ENCODE data around the gene CDH5. TPM values are rescaled to one million over a fixed set of nuclear protein-coding genes. Genes with fewer than 3 reads are reported as not detected.

Gene CDH5
- total RNA-seq, 4 donors from 2014 or later: 31.2 to 126 (median 70.6) TPM

GRCh38 chr16:66412182-66412581 is 45.7 kb downstream of the CDH5 start:
- no peak overlapping the region for H3K4me3 ChIP-seq
- no peaks in the 10 kb centered on the region for H3K4me1 ChIP-seq
- no peaks in the 10 kb centered on the region for H3K9me3 ChIP-seq
- no peak for DNase-seq
- intact Hi-C loops (cut with DNase I; ENCODE audit: low total_unique reads): no loop called here
- H3K36me3 ChIP-seq: no peaks in the 10 kb centered on the region
- no peak overlapping the region for H3K27ac ChIP-seq
- peaks cover 0 to 5% of the 10 kb centered on the region in 2 donors for H3K27me3 ChIP-seq
- TF ChIP-seq POLR2A (IDR thresholded peaks at IDR 0.05): no peak
- TF ChIP-seq, protein P1, sequence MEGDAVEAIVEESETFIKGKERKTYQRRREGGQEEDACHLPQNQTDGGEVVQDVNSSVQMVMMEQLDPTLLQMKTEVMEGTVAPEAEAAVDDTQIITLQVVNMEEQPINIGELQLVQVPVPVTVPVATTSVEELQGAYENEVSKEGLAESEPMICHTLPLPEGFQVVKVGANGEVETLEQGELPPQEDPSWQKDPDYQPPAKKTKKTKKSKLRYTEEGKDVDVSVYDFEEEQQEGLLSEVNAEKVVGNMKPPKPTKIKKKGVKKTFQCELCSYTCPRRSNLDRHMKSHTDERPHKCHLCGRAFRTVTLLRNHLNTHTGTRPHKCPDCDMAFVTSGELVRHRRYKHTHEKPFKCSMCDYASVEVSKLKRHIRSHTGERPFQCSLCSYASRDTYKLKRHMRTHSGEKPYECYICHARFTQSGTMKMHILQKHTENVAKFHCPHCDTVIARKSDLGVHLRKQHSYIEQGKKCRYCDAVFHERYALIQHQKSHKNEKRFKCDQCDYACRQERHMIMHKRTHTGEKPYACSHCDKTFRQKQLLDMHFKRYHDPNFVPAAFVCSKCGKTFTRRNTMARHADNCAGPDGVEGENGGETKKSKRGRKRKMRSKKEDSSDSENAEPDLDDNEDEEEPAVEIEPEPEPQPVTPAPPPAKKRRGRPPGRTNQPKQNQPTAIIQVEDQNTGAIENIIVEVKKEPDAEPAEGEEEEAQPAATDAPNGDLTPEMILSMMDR (IDR thresholded peaks at IDR 0.05): no peak

- no peaks in the 10 kb centered on the region for H3K36me3 ChIP-seq
- TF ChIP-seq, protein P1 (IDR thresholded peaks at IDR 0.05): no peak
- no peak for TF ChIP-seq POLR2A (IDR thresholded peaks at IDR 0.05)
- intact Hi-C loops (cut with DNase I; ENCODE audit: low total_unique reads): no loop called here
Measured at GRCh38 chr16:66414891-66415290, 48.4 kb downstream of the CDH5 start.

DNA sequence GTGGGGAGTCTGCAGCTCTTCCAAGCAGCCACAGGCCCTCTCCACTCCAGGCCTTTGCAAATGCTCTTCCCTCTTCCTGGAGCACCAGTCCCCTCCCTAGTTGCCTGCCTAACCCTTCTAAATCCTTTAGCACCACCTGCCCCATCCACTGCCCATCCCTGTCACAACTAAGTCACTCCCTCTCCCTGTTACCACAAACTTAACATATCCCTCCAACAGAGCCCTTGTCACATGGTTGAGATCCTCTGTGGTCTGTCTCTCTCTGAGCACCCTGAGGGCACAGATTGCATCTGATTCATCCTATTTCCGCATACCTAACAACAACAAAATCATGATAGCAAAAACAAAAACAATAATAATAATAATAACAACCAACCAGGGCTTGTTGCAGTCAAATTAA is 49.6 kb downstream of the CDH5 start:
- Histone ChIP-seq H3K9me3 (no peaks in the 10 kb centered on the region), H3K27me3 (peaks cover 0 to 5% of the 10 kb centered on the region in 2 donors), H3K4me1 (no peaks in the 10 kb centered on the region), H3K36me3 (no peaks in the 10 kb centered on the region), H3K27ac (no peak overlapping the region), H3K4me3 (no peak overlapping the region)
- TF ChIP-seq, protein P1 (IDR thresholded peaks at IDR 0.05): no peak
- TF ChIP-seq POLR2A (IDR thresholded peaks at IDR 0.05): no peak
- no peak for DNase-seq
- intact Hi-C loops (cut with DNase I; ENCODE audit: low total_unique reads): no loop called here

More at GRCh38 chr16:66414891-66415290, 48.4 kb downstream of the CDH5 start:
- no peak overlapping the region for H3K4me3 ChIP-seq
- no peak for DNase-seq
- no peak overlapping the region for H3K27ac ChIP-seq
- H3K9me3 ChIP-seq: no peaks in the 10 kb centered on the region
- peaks cover 0 to 5% of the 10 kb centered on the region in 2 donors for H3K27me3 ChIP-seq
- H3K4me1 ChIP-seq: no peaks in the 10 kb centered on the region

- H3K36me3 ChIP-seq: no peaks in the 10 kb centered on the region
- TF ChIP-seq POLR2A (IDR thresholded peaks at IDR 0.05): no peak
- TF ChIP-seq, protein P1 (IDR thresholded peaks at IDR 0.05): no peak
- H3K9me3 ChIP-seq: no peaks in the 10 kb centered on the region
- intact Hi-C loops (cut with DNase I; ENCODE audit: low total_unique reads): no loop called here
- peaks cover 0 to under 1% of the 10 kb centered on the region in 2 donors for H3K27me3 ChIP-seq
- H3K4me1 ChIP-seq: no peaks in the 10 kb centered on the region
- no peak overlapping the region for H3K27ac ChIP-seq
- no peak overlapping the region for H3K4me3 ChIP-seq
- no peak for DNase-seq
Measured at GRCh38 chr16:66416939-66417700, 50.6 kb downstream of the CDH5 start.

GRCh38 chr16:66418165-66418962 is 51.9 kb downstream of the CDH5 start:
- H3K36me3 ChIP-seq: no peaks in the 10 kb centered on the region
- DNase-seq: no peak
- TF ChIP-seq POLR2A (IDR thresholded peaks at IDR 0.05): no peak
- TF ChIP-seq, protein P1 (IDR thresholded peaks at IDR 0.05): no peak
- no peaks in the 10 kb centered on the region for H3K4me1 ChIP-seq
- no peaks in the 10 kb centered on the region for H3K9me3 ChIP-seq
- no peak overlapping the region for H3K4me3 ChIP-seq
- no peaks in the 10 kb centered on the region for H3K27me3 ChIP-seq
- no peak overlapping the region for H3K27ac ChIP-seq
- intact Hi-C loops (cut with DNase I; ENCODE audit: low total_unique reads): no loop called here
